ENCODE data around the gene ADCY10.
"Not testable (repeated sequence)": the region's sequence is repeated elsewhere in the genome, so short reads cannot be mapped to it uniquely, and the experiment has no call there.

Gene ADCY10

DNA sequence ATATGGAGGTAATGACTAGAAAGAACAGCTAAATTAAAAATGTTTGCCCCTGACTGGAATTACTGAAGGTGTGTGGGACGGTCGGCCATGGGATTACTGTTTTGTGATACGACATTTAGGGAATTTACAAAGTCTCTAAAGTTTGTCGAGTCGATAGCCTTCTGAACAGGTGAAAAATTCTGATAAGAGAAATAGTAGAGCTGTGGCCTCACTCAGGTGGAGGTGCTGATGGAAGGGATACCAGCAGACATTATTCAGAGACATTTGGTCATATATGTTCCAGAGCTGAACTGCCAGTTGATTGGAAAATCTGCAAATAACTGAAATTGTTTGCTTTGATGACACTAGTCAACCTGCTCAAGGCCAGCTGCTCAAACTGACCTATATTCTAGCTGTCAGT lies 71.1 kb downstream of the ADCY10 start:
- DNase-seq = no peak

DNA sequence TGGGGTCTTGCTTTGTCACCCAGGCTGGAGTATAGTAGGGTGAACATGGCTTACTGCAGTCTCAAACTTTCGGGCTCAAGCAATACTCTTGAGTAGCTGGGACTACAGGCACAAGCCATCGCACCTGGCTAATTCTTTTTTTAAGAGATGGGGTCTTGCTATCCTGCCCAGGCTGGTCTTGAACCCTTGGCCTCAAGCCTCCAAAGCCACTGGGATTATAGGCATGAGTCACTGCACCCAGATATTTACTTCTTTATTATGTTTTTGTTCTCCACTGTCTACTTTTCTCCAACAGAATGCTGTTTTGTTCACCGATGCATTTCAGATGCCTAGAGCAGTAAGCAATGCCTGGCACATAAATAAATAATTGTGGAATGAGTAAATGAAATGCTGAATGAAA lies 72.4 kb downstream of the ADCY10 start:
- no peak for DNase-seq

DNA sequence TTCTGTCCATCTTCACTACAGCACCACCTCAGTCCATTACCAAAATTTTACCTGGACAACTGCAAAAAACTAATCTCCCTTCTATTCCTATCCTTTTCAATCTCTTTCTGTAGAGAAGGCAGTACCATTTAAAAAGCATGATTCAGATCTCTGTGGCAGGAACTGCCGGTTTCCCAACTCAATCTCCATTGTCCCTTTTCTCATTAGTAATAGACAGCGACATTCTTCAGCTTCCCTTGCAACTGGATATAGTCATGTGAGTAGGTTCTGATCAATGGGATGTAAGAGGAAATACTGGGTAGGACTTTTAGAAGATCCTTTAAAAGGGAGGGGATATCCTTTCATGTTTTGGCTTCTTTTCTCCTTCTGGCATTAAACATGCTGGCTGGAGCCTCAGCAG lies 74.9 kb downstream of the ADCY10 start:
- no peak for DNase-seq

GRCh38 chr1:167837326-167837725 lies 76.6 kb downstream of the ADCY10 start:
- DNase-seq = no peak

DNA sequence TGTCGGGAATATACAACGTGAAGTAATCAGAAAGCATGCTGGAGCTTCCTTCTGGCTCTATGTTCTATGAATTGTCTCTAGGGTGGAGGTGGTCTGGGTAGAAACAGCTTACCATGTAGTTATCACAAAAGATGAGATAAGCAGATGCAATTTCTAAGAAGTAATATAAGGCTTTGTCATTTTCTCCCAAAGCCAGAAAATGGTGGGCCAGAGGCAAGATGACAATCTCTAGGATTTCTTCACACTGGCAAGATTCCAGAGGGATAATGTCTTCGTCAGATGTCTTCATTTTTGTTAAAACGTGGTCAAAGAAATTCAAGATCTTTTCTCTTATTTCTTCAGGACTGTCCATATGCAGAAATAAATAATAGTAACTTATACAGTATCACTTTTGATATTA lies 77.7 kb downstream of the ADCY10 start:
- DNase-seq = no peak

DNA sequence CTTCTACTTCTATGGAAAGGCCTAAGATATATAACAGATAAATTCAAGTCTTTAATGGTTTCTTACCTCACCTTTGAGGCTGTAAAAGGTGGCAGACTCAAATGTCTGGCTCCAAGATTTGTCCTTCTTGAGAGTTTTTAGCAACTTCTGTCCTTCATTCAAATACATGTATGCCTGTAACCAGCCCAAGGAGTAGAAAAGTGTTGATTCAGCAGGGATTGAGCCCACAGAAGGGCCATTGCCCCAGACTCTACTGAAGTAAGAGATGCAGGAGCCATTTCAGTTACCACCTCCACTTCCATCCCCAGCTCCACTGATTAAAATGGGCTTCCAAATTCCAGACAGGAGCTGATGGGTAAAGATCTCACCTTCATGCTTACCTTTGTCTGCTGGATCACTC lies 80.0 kb downstream of the ADCY10 start:
- DNase-seq = no peak

- no peak for DNase-seq
These were observed 81.2 kb downstream of the ADCY10 start for GRCh38 chr1:167832693-167833092.

- not testable (repeated sequence) for DNase-seq
These were observed 83.3 kb downstream of the ADCY10 start for GRCh38 chr1:167830668-167831067.

DNA sequence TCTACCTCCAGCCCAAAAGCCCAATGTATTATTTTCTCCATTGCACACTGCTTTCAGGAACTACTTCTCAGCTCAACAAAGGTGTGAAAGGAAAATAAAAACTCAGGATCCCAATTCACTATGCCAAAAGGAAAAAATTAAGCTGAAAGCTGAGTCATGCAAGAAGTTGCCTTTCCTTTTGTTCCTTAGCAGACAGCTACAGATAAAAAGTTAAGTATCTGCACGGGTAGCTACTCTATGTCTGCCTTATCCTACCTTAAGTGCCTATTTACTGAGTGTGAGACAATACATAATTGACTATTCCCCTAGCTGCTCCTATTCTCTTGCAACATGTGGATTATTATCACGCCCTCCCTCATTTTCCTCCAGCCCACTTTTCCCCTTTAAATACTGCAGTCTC lies 84.1 kb downstream of the ADCY10 start:
- DNase-seq = no peak

GRCh38 chr1:167826127-167826526 lies 87.8 kb downstream of the ADCY10 start:
- no peak for DNase-seq

- no peak for DNase-seq
These were observed 88.4 kb downstream of the ADCY10 start for GRCh38 chr1:167825419-167826079.

- DNase-seq = no peak
These were observed 89.7 kb downstream of the ADCY10 start for GRCh38 chr1:167824163-167824794.

DNA sequence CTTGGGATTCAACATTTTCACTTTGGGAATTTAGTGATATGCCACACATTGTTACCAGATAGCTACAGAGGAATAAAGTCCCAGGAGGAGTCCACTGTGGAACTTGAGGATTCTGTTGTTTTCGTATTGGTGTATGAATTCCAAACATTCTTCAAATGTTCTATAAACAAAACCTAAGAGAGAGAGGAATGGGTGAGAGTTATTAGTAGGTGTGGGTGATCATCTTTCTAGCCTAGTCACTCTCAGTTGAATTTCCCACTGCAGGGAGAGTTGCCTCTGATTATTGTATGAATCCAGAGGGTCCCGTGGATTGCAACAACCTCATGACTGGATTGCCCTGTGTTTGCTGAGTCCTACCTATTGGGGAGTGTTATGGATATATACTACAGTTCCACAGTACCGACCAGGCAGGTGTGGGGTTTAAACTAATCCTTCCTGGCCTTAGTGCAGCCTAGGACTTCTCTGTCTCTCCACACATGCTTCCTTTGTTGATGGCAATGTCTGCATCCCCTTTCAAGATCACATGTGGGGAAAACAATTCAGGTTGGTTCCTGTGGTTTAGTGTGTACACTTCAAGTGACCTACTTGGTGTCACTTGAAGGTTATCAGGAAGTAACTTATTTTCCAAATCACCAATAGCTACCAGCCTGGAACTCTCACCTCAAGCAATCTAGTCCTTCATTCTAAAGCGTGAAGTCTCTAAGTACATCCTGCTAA lies 91.8 kb downstream of the ADCY10 start:
- no peak for DNase-seq

GRCh38 chr1:167821356-167821685 lies 92.6 kb downstream of the ADCY10 start:
- no peak for DNase-seq

GRCh38 chr1:167820684-167821355 lies 93.1 kb downstream of the ADCY10 start:
- no peak for DNase-seq

- peak; percentile 80 for DNase-seq
These were observed 93.9 kb downstream of the ADCY10 start for GRCh38 chr1:167819849-167820683.

- no peak for DNase-seq
These were observed 98.3 kb downstream of the ADCY10 start for GRCh38 chr1:167815650-167816049.

GRCh38 chr1:167812972-167813371 lies 101.0 kb downstream of the ADCY10 start:
- no peak for DNase-seq

DNA sequence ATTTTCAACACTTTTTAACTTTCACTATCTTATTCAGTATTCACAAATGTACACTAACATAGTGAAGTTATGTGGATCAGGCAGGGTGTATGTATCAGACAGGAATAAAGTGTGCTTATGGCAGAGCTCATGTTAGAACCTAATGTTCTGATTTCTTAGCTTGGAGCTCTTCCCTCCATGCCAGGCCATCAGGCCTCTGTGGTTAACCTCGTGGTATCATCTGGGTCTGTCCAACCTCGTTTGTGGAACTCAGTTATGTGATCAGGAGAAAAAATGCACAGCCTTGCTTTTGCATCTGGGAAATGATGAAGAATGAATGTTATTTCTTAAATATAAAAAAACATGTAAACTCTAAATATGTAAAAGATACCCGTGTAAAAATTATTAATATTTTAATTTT lies 105.2 kb downstream of the ADCY10 start:
- DNase-seq = no peak

DNA sequence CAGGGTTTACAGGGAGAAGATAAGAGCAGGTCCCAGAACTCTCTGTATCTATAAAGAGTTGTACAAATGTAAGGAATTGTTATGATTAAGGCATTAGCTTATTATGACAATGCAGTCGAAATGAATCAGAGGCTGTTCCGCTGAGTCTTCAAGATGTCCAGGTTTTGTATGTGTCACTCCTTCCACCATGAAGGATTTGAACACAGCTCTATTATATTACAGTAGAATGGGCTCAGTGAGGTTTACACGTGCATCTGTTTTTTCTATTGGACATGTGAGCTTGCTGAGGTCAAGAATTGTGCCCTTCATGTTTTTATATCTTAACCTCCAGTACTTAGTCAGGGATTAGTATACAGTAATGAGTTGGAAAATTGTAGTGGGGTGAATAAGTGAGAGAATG lies 105.8 kb downstream of the ADCY10 start:
- no peak for DNase-seq

DNA sequence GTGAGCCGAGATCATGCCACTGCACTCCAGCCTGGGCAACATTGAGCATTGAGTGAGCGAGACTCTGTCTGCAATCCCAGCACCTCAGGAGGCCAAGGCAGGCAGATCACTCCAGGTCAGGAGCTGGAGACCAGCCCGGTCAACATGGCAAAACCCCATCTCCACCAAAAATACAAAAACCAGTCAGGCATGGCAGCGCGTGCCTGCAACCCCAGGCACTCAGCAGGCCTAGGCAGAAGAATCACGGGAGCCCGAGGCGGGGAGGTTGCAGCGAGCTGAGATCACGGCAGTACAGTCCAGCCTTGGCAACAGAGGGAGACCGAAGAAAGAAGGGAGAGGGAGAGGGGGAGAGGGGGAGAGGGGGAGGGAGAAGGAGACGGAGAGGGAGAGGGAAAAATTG lies 107.3 kb downstream of the ADCY10 start:
- DNase-seq = not testable (repeated sequence)

- DNase-seq = not testable (repeated sequence)
These were observed 107.7 kb downstream of the ADCY10 start for GRCh38 chr1:167806235-167806634.

GRCh38 chr1:167805041-167805556 lies 108.8 kb downstream of the ADCY10 start:
- no peak for DNase-seq
